ENCODE measurements around the gene PRKG2. TPM values are rescaled to one million over a fixed set of nuclear protein-coding genes. Genes with fewer than 3 reads are reported as not detected.

Gene PRKG2
- total RNA-seq, 1 donor from 2014 or later = not detected

GRCh38 chr4:81071013-81071412, 144.0 kb downstream of the PRKG2 start:
- no peak for DNase-seq (ENCODE audit: extremely low spot score, unreplicated experiment)
- Mint-ChIP-seq H3K27ac (ENCODE audit: unreplicated experiment) (no peak overlapping the region), H3K4me1 (ENCODE audit: unreplicated experiment) (no peaks in the 10 kb centered on the region), H3K36me3 (ENCODE audit: unreplicated experiment) (no peaks in the 10 kb centered on the region), H3K27me3 (ENCODE audit: unreplicated experiment) (peaks cover 14% of the 10 kb centered on the region), H3K9me3 (ENCODE audit: unreplicated experiment) (no peaks in the 10 kb centered on the region), H3K4me3 (ENCODE audit: unreplicated experiment) (no peak overlapping the region)
- no peak for TF ChIP-seq CTCF (IDR thresholded peaks at IDR 0.05)

- TF ChIP-seq CTCF (IDR thresholded peaks at IDR 0.05) = peak; percentile 92
- H3K27me3 Mint-ChIP-seq (ENCODE audit: unreplicated experiment) = peaks cover 18% of the 10 kb centered on the region
- H3K9me3 Mint-ChIP-seq (ENCODE audit: unreplicated experiment) = no peaks in the 10 kb centered on the region
- H3K36me3 Mint-ChIP-seq (ENCODE audit: unreplicated experiment) = no peaks in the 10 kb centered on the region
- no peak overlapping the region for H3K4me3 Mint-ChIP-seq (ENCODE audit: unreplicated experiment)
- no peaks in the 10 kb centered on the region for H3K4me1 Mint-ChIP-seq (ENCODE audit: unreplicated experiment)
- no peak for DNase-seq (ENCODE audit: extremely low spot score, unreplicated experiment)
- no peak overlapping the region for H3K27ac Mint-ChIP-seq (ENCODE audit: unreplicated experiment)
Observed at GRCh38 chr4:81069706-81070331, 145.2 kb downstream of the PRKG2 start.

- Mint-ChIP-seq H3K27me3 (ENCODE audit: unreplicated experiment) (peaks cover 14% of the 10 kb centered on the region), H3K36me3 (ENCODE audit: unreplicated experiment) (no peaks in the 10 kb centered on the region), H3K4me1 (ENCODE audit: unreplicated experiment) (no peaks in the 10 kb centered on the region), H3K27ac (ENCODE audit: unreplicated experiment) (no peak overlapping the region), H3K9me3 (ENCODE audit: unreplicated experiment) (no peaks in the 10 kb centered on the region), H3K4me3 (ENCODE audit: unreplicated experiment) (no peak overlapping the region)
- TF ChIP-seq CTCF (IDR thresholded peaks at IDR 0.05) = no peak
- no peak for DNase-seq (ENCODE audit: extremely low spot score, unreplicated experiment)
Observed at GRCh38 chr4:81065446-81065845, 149.6 kb downstream of the PRKG2 start.

GRCh38 chr4:81062001-81062400, 153.0 kb downstream of the PRKG2 start:
- no peak overlapping the region for H3K27ac Mint-ChIP-seq (ENCODE audit: unreplicated experiment)
- H3K9me3 Mint-ChIP-seq (ENCODE audit: unreplicated experiment) = no peaks in the 10 kb centered on the region
- no peaks in the 10 kb centered on the region for H3K4me1 Mint-ChIP-seq (ENCODE audit: unreplicated experiment)
- TF ChIP-seq CTCF (IDR thresholded peaks at IDR 0.05) = no peak
- H3K27me3 Mint-ChIP-seq (ENCODE audit: unreplicated experiment) = peaks cover 19% of the 10 kb centered on the region
- H3K36me3 Mint-ChIP-seq (ENCODE audit: unreplicated experiment) = no peaks in the 10 kb centered on the region
- no peak overlapping the region for H3K4me3 Mint-ChIP-seq (ENCODE audit: unreplicated experiment)
- no peak for DNase-seq (ENCODE audit: extremely low spot score, unreplicated experiment)

GRCh38 chr4:81061344-81061730, 153.7 kb downstream of the PRKG2 start:
- no peak overlapping the region for H3K27ac Mint-ChIP-seq (ENCODE audit: unreplicated experiment)
- no peaks in the 10 kb centered on the region for H3K4me1 Mint-ChIP-seq (ENCODE audit: unreplicated experiment)
- no peak overlapping the region for H3K4me3 Mint-ChIP-seq (ENCODE audit: unreplicated experiment)
- no peaks in the 10 kb centered on the region for H3K9me3 Mint-ChIP-seq (ENCODE audit: unreplicated experiment)
- no peak for TF ChIP-seq CTCF (IDR thresholded peaks at IDR 0.05)
- no peak for DNase-seq (ENCODE audit: extremely low spot score, unreplicated experiment)
- peaks cover 21% of the 10 kb centered on the region for H3K27me3 Mint-ChIP-seq (ENCODE audit: unreplicated experiment)
- H3K36me3 Mint-ChIP-seq (ENCODE audit: unreplicated experiment) = no peaks in the 10 kb centered on the region
